IMR-90 (cell line): ENCODE measurements around the gene HPRT1. TPM values are rescaled to one million over a fixed set of nuclear protein-coding genes. Genes with fewer than 3 reads are reported as not detected.

ENCODE experiments used
- microRNA-seq, 2 experiments: library from miRNA; stranded (forward) in 1 of 2; unstranded in 1 of 2; fragments of 10-50 nt in 1 of 2; fragments of <30 nt in 1 of 2; gene quantifications in 1 of 2; microRNA quantifications in 1 of 2; one replicate each; pipeline versions ENCODE3 to v1.1.0; 2013 to 2020; ENCODE audit not compliant: insufficient read depth in 1 of 2, insufficient read length in 1 of 2, unreplicated experiment in 1 of 2
- polyA plus RNA-seq, 3 experiments: library from polyadenylated mRNA; depleted of rRNA; stranded (reverse); fragments of >200 nt; gene quantifications; 2 replicates each; pipeline ENCODE4 v1.2.3, GENCODE V29; 2012; ENCODE audit warnings: low replicate concordance in 1 of 3
- small RNA-seq, 5 experiments: library from RNA; depleted of rRNA; stranded (forward); fragments of <200 nt; gene quantifications; one replicate each; pipeline ENCODE3, GENCODE V24; 2012
- total RNA-seq: library from RNA; depleted of rRNA; stranded (reverse); fragments of >200 nt; gene quantifications from 2 replicates; pipeline ENCODE4 v1.2.3, GENCODE V29; 2012; rRNA removed

HPRT1 gene
- total and polyA plus RNA-seq, 2 of the 4 experiments (the other 2 are of a cell fraction), result 7.0 to 30.3 TPM

Small RNA genes lying within 50 kb of the gene (microRNA-seq; reads per million reads assigned to microRNA genes)
- gene AC004383.1 (ENCODE audit: insufficient read depth, insufficient read length), result not detected
- gene MIR424 (ENCODE audit: unreplicated experiment), result 62,294 reads per million, percentile 99 among the genes with 10 or more reads in this experiment
- 6.2 to 19.4 reads per million in 2 experiments for gene MIR450A1 (ENCODE audit: insufficient read depth in 1 of 2, insufficient read length in 1 of 2, unreplicated experiment in 1 of 2)
- gene MIR450A2 (ENCODE audit: insufficient read depth in 1 of 2, insufficient read length in 1 of 2, unreplicated experiment in 1 of 2), result 5.2 to 20.8 reads per million in 2 experiments
- 71.2 to 460 reads per million in 2 experiments for gene MIR450B (ENCODE audit: insufficient read depth in 1 of 2, insufficient read length in 1 of 2, unreplicated experiment in 1 of 2)
- gene MIR503 (ENCODE audit: insufficient read depth in 1 of 2, insufficient read length in 1 of 2, unreplicated experiment in 1 of 2), result 2,495 to 2,660 reads per million in 2 experiments
- 579 to 7,284 reads per million in 2 experiments for gene MIR542 (ENCODE audit: insufficient read depth in 1 of 2, insufficient read length in 1 of 2, unreplicated experiment in 1 of 2)

Small RNA genes lying within 50 kb of the gene (small RNA-seq; reads per million reads assigned to genes)
- 0 reads per million in 5 experiments for gene AC004383.1
- 1.9 to 469 (median 289) reads per million in 5 experiments for gene MIR450A1
- gene MIR450A2, result 1.8 to 174 (median 122) reads per million in 5 experiments
- 2.7 to 404 (median 130) reads per million in 5 experiments for gene MIR450B
- gene MIR503, result 282 to 13,954 (median 8,355) reads per million in 5 experiments
- 10.7 to 1,237 (median 444) reads per million in 5 experiments for gene MIR542

Other genes starting within 250 kb of the HPRT1 start
- gene CCDC160, start 223.0 kb upstream of the HPRT1 start, total RNA-seq, result 0.28 TPM in 1 of 2 replicates, not detected in the other
- gene CCDC160, start 223.0 kb upstream of the HPRT1 start, polyA plus RNA-seq (2012; rRNA removed), result not detected in 2 replicates
- gene PHF6, start 86.9 kb upstream of the HPRT1 start, total RNA-seq, result 22.0 and 34.4 TPM in 2 replicates
- gene PHF6, start 86.9 kb upstream of the HPRT1 start, polyA plus RNA-seq (2012; rRNA removed), result 5.3 and 8.1 TPM in 2 replicates
- gene PLAC1, start 198.3 kb downstream of the HPRT1 start, total RNA-seq, result 0.28 and 0.36 TPM in 2 replicates
- gene PLAC1, start 198.3 kb downstream of the HPRT1 start, polyA plus RNA-seq (2012; rRNA removed), result 0.65 and 0.74 TPM in 2 replicates